DMS114 treated with DMSO at 0.1 percent for 48 hours (cell line): ENCODE results near the gene ZFAND3.
A peak's percentile ranks its signal among the peaks of the same experiment; 100 is the strongest.
"Not testable (repeated sequence)": the region's sequence is repeated elsewhere in the genome, so short reads cannot be mapped to it uniquely, and the experiment has no call there.

ENCODE experiments used
- DNase-seq: peaks from one replicate; lab custom pipeline; 2025; ENCODE audit not compliant: unreplicated experiment; lab: John Stamatoyannopoulos, UW

ZFAND3 gene

DNA sequence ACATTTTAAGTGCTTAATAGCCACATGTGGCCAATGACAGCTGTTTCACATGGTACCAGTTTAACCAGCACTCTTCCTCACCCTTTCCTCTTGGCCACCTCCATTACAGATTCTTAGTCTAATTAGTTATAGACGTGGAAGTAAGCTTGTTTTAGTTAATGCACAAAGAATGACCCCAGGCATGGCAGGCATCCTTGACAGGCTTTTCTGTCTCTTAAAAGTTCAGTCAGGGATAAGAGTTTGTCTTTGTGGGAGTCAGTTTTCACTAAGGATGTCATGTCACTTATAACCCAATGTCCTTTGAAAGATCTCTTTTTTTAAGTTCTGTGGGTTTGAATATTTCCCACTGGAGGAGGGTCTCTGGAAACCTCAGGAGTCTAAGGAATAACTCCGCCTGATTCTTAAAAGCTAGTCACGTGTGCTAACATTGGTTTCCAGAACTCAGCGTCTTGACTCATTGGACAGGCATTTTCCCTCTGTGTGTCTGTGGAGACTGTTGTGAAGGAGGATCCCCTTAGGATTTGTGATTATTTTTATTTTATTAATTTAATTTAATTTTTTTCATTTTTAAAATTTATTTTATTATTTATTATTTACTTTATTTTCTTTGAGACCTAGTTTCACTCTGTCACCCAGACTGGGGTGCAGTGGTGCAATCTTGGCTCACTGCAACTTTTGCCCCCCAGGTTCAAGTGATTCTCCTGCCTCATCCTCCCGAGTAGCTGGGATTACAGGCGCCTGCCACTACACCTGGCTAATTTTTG is 171.4 kb downstream of the ZFAND3 start:
- peak; percentile 78 for DNase-seq

DNA sequence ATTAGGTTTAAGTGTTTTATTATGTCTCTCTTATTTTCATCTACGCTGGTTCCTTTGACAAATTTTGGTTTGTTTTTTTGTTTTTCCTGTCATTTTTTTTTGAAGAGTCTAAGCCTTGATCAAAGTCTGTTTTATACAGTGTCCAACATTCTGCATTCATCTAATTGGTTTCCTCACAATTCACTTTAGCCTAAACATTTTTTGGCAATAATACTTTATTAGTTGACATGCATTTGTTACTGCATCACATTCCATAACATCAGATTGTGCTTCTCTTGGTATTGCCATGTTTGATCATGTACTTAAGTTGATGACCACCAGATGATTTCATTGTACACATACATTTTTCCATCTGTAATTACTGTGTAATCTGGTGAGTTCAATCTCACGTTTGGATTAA is 173.2 kb downstream of the ZFAND3 start:
- DNase-seq = no peak

DNA sequence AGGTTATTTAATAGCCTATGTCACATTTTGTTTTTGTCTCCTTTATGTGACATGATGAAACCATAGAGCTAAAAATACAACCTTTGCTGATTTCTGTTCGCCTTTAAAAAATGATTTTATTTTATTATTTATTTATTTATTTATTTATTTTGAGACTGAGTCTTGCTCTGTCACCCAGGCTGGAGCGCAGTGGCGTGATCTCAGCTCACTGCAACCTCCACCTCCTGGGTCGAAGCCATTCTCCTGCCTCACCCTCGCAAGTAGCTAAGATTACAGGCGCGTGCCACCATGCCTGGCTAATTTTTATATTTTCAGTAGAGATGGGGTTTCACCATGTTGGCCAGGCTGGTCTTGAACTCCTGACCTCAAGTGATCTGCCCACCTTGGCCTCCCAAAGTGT is 173.7 kb downstream of the ZFAND3 start:
- DNase-seq = not testable (repeated sequence)

DNA sequence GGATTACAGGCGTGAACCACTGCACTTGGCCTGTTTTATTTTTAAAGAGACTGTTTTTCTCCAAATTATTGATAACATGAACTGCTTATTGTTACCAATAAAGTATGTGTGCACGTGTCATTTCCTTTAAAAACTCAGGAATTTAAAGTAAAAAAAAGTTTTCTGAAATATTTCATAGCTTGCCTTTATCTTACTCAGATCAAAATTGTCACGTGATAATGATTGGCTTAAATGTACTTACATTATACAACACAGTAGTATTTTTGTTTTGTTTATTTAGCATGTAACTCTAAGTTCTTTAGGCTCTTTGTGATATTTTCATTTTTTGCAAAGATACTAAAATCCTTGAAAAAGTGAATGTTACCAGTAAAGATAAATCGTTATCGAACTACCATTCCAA is 174.1 kb downstream of the ZFAND3 start:
- DNase-seq = no peak

DNA sequence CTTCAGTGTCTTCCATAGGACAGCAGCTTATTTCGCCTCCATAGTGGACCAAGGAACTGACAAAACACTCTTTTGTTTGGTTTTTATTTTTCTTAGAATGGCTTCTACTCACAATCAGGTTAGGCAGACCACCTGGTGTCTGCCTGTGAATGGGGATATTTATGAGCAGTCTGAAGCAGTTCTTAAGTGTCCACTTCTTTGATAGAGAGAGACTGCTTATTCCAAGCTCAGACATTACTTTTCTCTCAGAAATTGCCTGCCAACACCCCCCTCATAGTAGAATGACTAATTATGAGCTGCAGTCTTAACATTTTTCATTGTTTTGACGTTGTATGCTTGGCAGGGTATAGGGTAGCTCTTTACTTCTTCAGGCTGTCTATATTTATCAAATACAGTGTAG is 174.7 kb downstream of the ZFAND3 start:
- no peak for DNase-seq

DNA sequence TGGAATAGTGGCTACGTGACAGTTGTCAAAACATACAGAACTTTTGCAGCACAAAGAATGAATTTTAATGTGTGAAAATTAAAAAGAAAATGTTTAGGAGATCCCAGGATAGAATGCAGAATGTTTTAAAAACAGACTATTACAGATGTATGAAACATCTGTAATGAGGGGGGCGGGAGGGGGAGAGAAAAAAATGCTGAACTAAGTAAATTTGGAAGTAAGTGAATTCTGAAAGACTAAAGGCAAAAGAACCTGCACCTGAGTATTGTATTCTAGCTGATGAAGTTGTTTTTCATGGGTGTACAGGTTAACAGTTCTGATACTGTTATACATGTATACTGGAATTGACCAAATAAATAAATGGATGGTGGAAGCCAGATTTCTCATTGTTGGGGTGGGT is 178.8 kb downstream of the ZFAND3 start:
- DNase-seq = no peak

DNA sequence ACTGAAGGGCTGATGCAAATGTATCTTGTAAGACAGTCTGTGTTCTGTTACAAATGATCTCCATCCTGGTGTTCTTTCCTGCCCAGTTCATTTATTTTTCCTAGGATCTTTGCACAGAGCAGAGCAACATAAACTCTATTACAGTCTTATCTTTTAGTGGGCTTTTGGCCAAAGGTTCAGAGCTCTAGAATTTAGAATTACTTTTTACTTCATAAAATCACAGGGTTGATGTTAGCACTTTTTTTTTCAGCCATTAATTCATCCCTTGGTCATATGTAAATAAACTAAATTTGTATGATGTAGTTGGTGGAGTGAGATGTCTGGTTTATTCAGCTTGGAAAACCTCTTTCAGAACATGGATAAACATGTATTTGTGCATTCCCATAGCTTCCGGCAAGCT is 181.9 kb downstream of the ZFAND3 start:
- no peak for DNase-seq

DNA sequence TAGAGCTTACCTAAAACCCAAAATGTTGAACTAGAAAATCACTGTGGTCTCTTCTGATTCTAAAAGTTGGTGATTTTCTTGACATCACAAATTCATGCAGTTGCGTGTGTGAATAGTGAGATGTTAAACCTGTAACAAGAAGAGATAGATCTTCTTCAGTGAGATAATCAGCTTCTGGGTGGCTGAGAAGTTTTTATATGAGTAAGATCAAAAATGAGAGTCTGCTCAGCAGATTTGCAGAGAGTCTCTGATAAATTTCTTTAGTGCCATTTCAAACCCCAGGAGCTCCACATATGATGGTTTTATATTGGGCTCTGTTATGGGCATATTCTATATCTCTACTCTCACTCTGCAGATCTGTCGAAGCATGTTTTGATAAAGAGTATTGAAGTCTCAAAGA is 185.4 kb downstream of the ZFAND3 start:
- no peak for DNase-seq

DNA sequence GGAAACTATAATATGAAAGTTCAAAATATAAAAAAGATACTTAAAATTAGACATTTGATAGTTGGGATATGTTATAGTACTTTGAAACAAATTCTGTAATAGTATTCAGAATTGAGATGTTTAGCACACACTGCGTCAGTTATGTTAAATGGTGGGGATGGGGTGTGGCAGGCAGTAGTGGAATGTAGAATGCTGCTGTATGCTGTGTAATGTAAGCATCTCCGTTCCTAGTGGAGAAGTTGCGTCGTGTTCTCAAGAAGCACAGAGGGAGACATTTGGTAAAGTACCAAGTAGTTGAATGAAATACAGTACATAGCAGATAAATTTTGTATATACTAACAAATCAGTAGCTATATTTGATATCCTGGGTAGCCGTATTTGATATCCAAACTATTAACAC is 192.4 kb downstream of the ZFAND3 start:
- no peak for DNase-seq

DNA sequence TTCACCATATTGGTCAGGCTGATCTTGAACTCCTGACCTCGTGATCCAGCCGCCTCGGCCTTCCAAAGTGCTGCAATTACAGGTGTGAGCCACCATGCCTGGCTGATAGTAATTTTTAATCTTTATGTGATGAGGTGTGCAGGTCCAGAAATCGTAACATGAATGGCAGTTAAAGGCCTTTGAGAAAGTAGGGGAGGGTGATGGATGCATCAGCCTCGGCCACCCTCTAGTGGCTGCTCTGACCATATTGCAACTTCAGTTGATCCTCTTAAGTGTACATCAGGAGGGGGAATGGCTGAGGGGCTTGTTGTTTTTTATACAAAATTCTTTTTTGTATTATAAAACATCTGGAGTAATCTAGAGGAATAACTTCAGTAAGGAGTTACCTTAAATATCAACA is 193.0 kb downstream of the ZFAND3 start:
- peak; percentile 77 for DNase-seq

DNA sequence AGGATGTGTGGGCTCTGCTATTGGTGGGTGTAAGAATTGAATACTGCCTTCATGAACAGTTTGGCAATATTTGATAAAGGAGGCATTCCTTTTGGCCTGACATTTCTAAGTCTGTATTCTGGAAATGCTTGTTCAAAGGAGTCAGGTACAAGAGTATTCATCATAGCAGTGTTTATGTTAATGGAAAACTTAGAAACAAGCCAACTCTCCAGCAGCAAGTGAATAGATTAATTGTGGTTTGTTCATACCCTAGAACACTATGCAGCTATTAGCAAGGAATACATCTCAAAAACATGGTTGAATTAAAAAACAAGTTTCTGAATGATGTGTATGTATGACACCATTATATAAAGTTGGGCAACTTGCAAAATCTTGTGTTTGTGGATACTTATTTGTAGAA is 195.8 kb downstream of the ZFAND3 start:
- no peak for DNase-seq

DNA sequence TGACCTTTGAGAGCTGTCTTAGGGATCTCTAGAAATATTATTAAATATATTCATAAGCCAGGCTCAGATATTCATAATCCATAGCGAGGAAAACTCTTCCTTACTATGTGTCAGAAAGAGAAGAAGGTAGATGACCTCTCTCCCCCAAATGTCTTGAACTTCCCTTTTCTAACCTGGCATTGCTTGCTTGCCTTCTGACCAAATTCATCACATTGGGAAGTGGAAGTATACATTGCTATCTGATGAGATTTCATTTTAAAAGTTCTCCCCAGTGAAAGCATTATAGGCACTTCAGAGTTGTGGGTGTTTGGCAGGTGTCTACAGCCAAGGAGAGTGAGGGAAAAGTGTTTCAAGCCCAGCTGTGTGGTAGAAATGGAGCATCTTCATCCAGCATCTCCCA is 197.3 kb downstream of the ZFAND3 start:
- no peak for DNase-seq

DNA sequence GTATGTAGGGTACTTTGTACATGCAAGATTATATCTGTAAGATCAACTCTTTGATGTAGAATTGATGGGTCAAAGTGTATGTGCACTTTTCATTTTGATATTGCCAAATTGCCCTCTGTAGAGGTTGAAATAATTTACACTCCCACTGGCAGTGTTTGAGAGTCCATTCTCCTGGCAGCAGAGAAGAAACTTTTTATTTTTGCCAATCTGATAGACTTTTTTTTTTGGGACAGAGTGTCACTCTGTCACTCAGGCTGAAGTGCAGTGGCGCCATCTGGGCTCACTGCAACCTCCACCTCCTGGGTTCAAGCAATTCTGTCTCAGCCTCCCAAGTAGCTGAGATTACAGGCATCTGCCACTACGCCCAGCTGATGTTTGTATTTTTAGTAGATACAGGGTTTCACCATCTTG is 199.2 kb downstream of the ZFAND3 start:
- no peak for DNase-seq

DNA sequence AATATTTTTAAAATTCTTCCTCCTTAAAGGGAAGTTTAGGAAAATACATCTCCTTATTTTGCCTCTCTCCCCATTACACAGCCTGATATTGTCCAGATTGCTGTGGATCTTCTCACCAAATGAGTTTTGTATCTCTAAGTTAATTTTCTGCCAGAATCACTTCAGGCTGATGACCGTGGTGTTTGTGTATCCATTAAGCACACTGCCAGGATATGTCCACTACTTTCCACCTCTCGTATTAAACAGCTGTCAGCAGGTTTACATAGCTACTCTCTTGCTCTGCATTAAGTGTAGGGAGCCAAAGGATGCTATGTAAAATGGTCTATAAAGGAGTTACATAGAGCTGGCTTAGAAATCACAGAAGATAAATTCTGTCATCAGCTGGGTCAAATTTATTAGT is 201.1 kb downstream of the ZFAND3 start:
- DNase-seq = no peak

DNA sequence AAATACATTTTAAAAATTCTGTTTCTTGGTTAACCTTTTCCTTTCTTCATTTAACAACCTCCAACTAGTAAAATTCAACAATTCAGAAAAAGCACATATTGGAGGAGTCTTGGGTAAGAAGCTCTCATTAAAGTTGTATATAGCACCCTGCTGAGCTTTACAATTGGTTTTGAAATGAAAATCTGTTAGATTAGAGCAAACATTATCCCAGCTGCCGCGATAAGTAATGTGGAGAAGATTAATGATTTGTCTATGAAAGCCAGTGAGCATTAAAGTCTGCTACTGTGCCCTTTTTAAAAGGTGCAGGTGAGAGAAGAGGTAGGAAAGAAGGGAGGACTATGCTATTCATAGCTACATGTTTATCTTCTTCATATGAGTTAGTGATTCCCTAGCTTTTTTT is 201.5 kb downstream of the ZFAND3 start:
- no peak for DNase-seq

DNA sequence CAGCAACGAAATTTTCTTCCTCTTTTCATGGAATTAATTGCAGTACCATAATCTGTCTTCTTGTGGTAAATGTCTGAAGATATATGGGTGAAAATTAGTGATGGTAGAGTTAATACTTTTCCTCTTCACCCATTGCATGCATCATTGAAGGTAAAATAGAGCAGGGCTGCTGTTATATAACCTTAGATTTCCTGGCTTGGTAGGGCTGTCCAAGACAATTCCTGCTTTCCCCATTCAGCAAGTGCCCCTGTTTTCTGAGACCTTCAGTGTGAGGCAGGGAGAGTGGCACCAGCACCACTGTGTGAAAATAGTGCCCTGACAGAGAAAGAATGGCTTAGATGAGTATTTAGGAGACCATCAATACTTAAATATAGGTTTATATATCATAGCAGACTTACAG is 202.0 kb downstream of the ZFAND3 start:
- no peak for DNase-seq

DNA sequence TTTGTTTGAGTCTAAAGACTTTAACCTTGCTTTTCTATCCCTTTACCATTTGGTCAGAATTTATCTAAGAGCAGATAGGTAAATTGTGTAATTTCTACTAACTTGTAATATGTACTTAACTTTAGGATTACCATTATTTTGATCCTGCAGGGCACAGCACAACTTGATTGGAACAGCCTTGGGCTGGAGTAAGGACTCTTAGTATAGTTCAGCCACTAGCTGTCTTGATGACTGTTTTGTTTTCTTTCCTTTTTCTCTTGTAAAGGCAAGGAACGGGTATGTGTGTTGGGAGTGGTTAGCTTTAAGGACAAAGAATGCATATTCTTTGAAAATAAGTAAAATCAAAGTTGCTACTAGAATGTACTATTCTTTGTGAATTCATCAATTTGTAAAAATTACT is 203.2 kb downstream of the ZFAND3 start:
- DNase-seq = no peak

DNA sequence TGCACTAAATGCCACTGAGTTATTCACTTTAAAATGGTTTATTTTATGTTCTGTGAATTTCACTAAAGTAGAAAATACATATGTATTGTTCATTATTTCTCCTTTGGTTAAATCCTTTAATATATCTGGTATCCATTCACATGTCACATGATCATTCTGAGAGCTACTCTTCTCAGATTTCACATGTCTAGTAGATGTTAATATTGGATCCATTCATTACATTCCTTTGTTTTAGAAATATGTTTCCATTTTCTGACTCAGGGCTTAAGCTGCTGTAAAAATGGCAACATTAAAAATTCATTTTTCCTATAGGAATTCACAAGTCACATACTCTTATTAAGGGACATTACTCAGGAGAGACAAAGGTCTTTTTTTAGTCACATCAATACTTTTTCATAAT is 205.4 kb downstream of the ZFAND3 start:
- DNase-seq = no peak

DNA sequence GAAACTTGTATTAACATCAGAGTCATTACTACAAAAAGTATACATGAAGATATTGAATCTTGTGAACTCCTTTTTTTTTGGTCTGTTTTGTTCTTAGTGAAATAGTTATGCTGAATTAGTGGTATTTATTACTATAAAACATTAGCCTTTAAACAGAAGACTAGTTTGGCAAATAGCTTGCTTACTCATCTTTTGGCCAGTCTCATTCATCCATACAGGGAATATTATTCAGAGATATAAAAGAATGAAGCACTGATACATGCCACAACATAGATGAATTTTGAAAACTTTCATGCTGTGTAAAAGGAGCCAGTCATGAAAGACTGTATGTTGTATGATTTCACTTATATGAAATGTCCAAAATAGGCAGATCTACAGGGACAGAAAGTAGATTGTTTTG is 205.9 kb downstream of the ZFAND3 start:
- no peak for DNase-seq

DNA sequence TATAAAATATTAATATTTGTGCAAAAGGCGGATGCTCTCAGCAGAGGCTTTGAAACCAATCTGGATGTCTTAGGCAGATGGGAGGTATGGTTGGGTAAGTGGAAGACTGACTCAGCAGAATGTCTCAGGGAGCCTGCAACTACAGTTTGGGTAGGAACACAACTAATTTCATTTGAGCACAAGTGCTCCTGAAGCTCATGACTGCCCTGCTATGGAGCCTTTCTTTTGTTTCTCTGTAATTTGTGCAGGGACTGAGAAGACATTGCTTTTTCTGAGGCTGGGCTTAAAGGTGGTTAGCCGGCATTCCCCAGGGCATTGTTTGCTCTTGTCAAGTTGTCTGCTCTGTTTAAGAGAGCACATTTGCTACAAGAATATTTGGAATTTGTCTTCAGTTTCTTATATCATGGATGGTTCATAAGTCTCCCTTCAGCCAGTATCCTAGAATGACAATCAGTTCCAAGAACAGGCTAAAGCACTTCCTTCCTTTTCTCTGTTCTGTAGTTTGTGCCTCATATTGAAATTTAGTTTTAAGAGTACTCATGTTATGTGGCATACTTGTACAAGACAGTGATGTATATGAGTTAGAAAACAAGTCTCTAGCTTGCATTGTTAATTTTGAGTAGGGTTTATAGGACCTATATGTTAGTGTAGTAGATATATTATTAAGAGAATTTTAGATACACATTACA is 208.3 kb downstream of the ZFAND3 start:
- DNase-seq = no peak

DNA sequence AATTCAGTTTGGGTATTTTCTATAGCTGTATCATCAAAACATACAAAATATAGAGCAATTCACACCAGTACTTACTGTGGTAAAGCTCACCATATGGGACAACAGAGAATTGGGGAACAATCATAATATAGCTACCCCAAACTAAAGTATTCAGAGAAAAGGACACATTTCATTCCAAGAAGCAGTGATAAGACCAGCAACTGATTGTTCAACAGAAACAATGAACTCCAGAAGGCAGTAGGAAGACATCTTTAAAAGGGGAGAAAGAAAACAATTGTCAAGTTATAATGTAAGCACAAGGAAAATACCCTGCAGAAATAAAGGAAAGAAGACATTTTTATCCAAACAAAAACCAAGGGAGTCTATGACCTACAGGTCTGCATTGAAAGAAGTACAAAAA is 210.9 kb downstream of the ZFAND3 start:
- no peak for DNase-seq

DNA sequence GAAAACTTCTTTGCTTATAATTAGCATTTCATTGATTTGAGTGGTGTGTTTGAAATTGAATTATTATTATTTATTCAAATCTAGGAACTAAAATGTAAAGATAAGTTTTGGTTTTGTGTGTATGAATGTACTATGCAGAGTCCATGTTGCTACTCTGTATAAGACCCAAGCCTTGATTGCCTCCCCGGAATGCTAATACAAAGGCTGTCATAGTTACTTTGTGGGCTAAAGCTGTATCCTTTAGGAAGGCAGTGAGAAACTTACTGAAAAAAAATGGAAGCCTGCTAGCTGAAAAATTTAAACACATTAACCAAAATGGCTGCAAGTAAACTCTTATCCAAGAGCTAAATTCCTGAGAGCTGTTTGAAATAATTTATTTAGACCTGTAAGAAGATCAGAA is 213.3 kb downstream of the ZFAND3 start:
- no peak for DNase-seq

DNA sequence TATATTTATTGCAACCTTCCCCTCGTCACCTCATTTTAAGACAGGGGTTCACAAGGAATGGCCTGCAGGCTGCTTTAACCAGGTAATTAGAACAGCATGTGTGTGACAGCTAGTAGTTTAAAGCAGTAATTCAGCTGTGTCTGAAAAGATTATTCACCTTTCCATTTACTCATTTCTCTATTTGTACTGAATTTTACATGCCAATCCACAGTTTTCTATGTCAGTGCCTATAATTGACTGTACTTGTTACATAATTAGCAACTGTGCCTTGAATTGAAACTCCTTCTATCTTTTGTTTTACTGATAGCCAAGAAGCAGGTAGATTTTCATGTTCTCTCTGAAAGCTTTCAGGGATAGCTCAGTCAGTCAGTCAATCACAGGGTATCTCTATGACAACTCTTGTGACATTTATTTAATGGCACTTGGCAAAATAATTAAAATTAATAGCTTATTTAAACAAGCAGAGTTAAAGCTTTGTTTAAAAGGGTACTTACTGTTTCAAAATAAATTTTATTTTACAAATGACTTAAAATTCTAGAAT is 214.0 kb downstream of the ZFAND3 start:
- no peak for DNase-seq
